H1 (cell line): Measurements from ENCODE around the gene COL25A1. TPM values are rescaled to one million over a fixed set of nuclear protein-coding genes. Genes with fewer than 3 reads are reported as not detected.

ENCODE experiments used
- CTCF ChIA-PET: fragments of 300-600 bp; sonication (Branson Sonifier 250); formaldehyde crosslinking; loops from one replicate; lab custom pipeline; 2021; ENCODE audit not compliant: partially characterized antibody; lab: Charles Lee
- POLR2A ChIA-PET: fragments of 300-600 bp; sonication (Branson Sonifier 250); formaldehyde crosslinking; loops from one replicate; lab custom pipeline; 2021; ENCODE audit warnings: inconsistent platforms; ENCODE audit not compliant: partially characterized antibody; lab: Charles Lee
- DNase-seq, 2 experiments: peaks; one replicate each; pipeline versions ENCODE4 v3.0.0 to v3.0.0-alpha.2; 2010 to 2022; ENCODE audit warnings: low spot score in 2 of 2, low read depth in 1 of 2, mixed read lengths in 1 of 2
- FAIRE-seq: peaks from 2 replicates; lab custom pipeline; 2011; peaks lifted over from hg19 to GRCh38; lab: Jason Lieb, UNC
- H2AFZ ChIP-seq: 2 replicates; pipeline ENCODE4 v1.8.1; 2012; ENCODE audit warnings: low read length, inconsistent platforms
- H2AK5ac ChIP-seq: 2 replicates; pipeline ENCODE4 v1.6.1; 2013; ENCODE audit warnings: low read depth, low read length
- H2BK120ac ChIP-seq: replicated peaks from 2 replicates; pipeline ENCODE3; 2013; ENCODE audit warnings: low read depth, low read length, inconsistent platforms
- H2BK12ac ChIP-seq: 2 replicates; pipeline ENCODE4 v1.6.1; 2013; ENCODE audit warnings: low read depth, low read length
- H2BK15ac ChIP-seq: 2 replicates; pipeline ENCODE4 v1.6.1; 2013; ENCODE audit warnings: low read length
- H2BK20ac ChIP-seq: 2 replicates; pipeline ENCODE4 v1.6.1; 2013; ENCODE audit warnings: low read length
- H2BK5ac ChIP-seq: 2 replicates; pipeline ENCODE4 v1.6.1; 2013; ENCODE audit warnings: low read depth, low read length
- H3K14ac ChIP-seq: 2 replicates; pipeline ENCODE4 v1.6.1; 2013; ENCODE audit warnings: inconsistent platforms; ENCODE audit not compliant: insufficient read length
- H3K18ac ChIP-seq: 2 replicates; pipeline ENCODE4 v1.6.1; 2013; ENCODE audit warnings: low read length; ENCODE audit errors: extremely low read depth
- H3K23ac ChIP-seq: 2 replicates; pipeline ENCODE4 v1.6.1; 2013; ENCODE audit warnings: inconsistent platforms; ENCODE audit not compliant: insufficient read length
- H3K23me2 ChIP-seq: 2 replicates; pipeline ENCODE4 v1.6.1; 2013; ENCODE audit warnings: low read depth, low read length
- H3K27ac ChIP-seq: 2 replicates; pipeline ENCODE4 v1.6.1; 2011; ENCODE audit warnings: low read depth, low read length, inconsistent platforms
- H3K27me3 ChIP-seq, 4 experiments: replicated peaks in 1 of 4; 1 replicate in 1 of 4; 2 replicates in 3 of 4; pipeline versions ENCODE4 v1.6.1 to v1.8.1; 2011 to 2013; ENCODE audit warnings: low read length in 3 of 4, mild to moderate bottlenecking in 3 of 4, inconsistent platforms in 2 of 4, mixed read lengths in 2 of 4, moderate library complexity in 1 of 4; ENCODE audit not compliant: control insufficient read depth in 3 of 4, insufficient read depth in 3 of 4; ENCODE audit errors: extremely low read depth in 1 of 4
- H3K36me3 ChIP-seq, 4 experiments: 2 replicates each; pipeline versions ENCODE4 v1.6.1 to v1.8.1; 2011 to 2013; ENCODE audit warnings: mild to moderate bottlenecking in 4 of 4, low read length in 3 of 4, moderate library complexity in 2 of 4, control low read depth in 1 of 4, inconsistent platforms in 1 of 4; ENCODE audit not compliant: insufficient read depth in 4 of 4, control insufficient read depth in 2 of 4
- H3K4ac ChIP-seq: replicated peaks from 2 replicates; pipeline ENCODE3; 2013; ENCODE audit warnings: low read length, low read depth, mixed read lengths, inconsistent platforms; ENCODE audit not compliant: insufficient read length
- H3K4me1 ChIP-seq, 4 experiments: replicated peaks in 1 of 4; 1 replicate in 1 of 4; 2 replicates in 3 of 4; pipeline versions ENCODE4 v1.6.1 to v1.8.1; 2011 to 2013; ENCODE audit warnings: low read length in 3 of 4, inconsistent platforms in 2 of 4, mixed read lengths in 1 of 4; ENCODE audit not compliant: insufficient read depth in 4 of 4, control insufficient read depth in 3 of 4
- H3K4me2 ChIP-seq, 2 experiments: 2 replicates each; pipeline versions ENCODE4 v1.6.1 to v1.8.1; 2011 to 2013; ENCODE audit warnings: low read depth in 2 of 2, low read length in 2 of 2, control low read depth in 1 of 2, inconsistent platforms in 1 of 2, mild to moderate bottlenecking in 1 of 2; ENCODE audit not compliant: insufficient read depth in 1 of 2
- H3K4me3 ChIP-seq, 4 experiments: fragments of 200-600, 300-600 bp in 1 of 4; sonication (generic), shearing (Covaris generic), sonication (Bioruptor Twin) in 1 of 4; 2 replicates each; pipeline versions ENCODE4 v1.5.1 to v1.8.1; 2011 to 2016; ENCODE audit warnings: low read length in 4 of 4, low read depth in 3 of 4, control low read depth in 2 of 4, inconsistent platforms in 2 of 4, mild to moderate bottlenecking in 2 of 4, mixed read lengths in 1 of 4, moderate library complexity in 1 of 4; ENCODE audit not compliant: insufficient read depth in 2 of 4; ENCODE audit errors: extremely low read depth in 1 of 4
- H3K56ac ChIP-seq: replicated peaks from 2 replicates; pipeline ENCODE3; 2013; ENCODE audit warnings: low read depth, mild to moderate bottlenecking, mixed read lengths, low read length, inconsistent platforms; ENCODE audit not compliant: insufficient read length
- H3K79me1 ChIP-seq: 2 replicates; pipeline ENCODE4 v1.6.1; 2013; ENCODE audit warnings: low read depth, low read length, control low read depth
- H3K79me2 ChIP-seq, 2 experiments: 2 replicates each; pipeline versions ENCODE4 v1.6.1 to v1.8.1; 2012 to 2013; ENCODE audit warnings: low read length in 2 of 2, mild to moderate bottlenecking in 2 of 2, inconsistent platforms in 1 of 2; ENCODE audit not compliant: insufficient read depth in 2 of 2, control insufficient read depth in 1 of 2
- H3K9ac ChIP-seq, 4 experiments: replicated peaks in 1 of 4; 1 replicate in 1 of 4; 2 replicates in 3 of 4; pipeline versions ENCODE4 v1.6.1 to v1.8.1; 2011 to 2013; ENCODE audit warnings: low read depth in 3 of 4, low read length in 3 of 4, control low read depth in 2 of 4, mild to moderate bottlenecking in 2 of 4, moderate library complexity in 2 of 4, inconsistent platforms in 1 of 4; ENCODE audit errors: extremely low read depth in 1 of 4
- H3K9me3 ChIP-seq, 2 experiments: 2 replicates each; pipeline versions ENCODE4 v1.6.1 to v1.8.1; 2012 to 2013; ENCODE audit warnings: mild to moderate bottlenecking in 2 of 2, moderate library complexity in 2 of 2, control low read depth in 1 of 2, inconsistent platforms in 1 of 2, low read depth in 1 of 2, low read length in 1 of 2, mixed read lengths in 1 of 2; ENCODE audit not compliant: insufficient read depth in 2 of 2
- H4K20me1 ChIP-seq, 2 experiments: replicated peaks in 1 of 2; 2 replicates each; pipeline versions ENCODE3 to v1.8.1; 2011 to 2013; ENCODE audit warnings: inconsistent platforms in 2 of 2, low read length in 2 of 2, mild to moderate bottlenecking in 1 of 2; ENCODE audit not compliant: insufficient read depth in 2 of 2, control insufficient read depth in 1 of 2
- H4K5ac ChIP-seq: 2 replicates; pipeline ENCODE4 v1.6.1; 2013; ENCODE audit warnings: low read length, low read depth, mixed read lengths, inconsistent platforms; ENCODE audit not compliant: insufficient read length
- H4K8ac ChIP-seq: 2 replicates; pipeline ENCODE4 v1.8.0; 2013; ENCODE audit warnings: mild to moderate bottlenecking, moderate library complexity, low read length, inconsistent platforms; ENCODE audit not compliant: insufficient read depth; ENCODE audit errors: extremely low read depth
- H4K91ac ChIP-seq: replicated peaks from 2 replicates; pipeline ENCODE3; 2013; ENCODE audit warnings: low read length, mixed read lengths, inconsistent platforms; ENCODE audit not compliant: insufficient read length
- WGBS, 2 experiments: shearing (Covaris generic) in 1 of 2; methylation state at CpG; one replicate each; pipeline versions ENCODE4 v1.1.6 to v1.1.7; 2013 to 2015; ENCODE audit warnings: low lambda C conversion rate in 2 of 2, mixed read lengths in 2 of 2, inconsistent platforms in 1 of 2, low coverage in 1 of 2, missing lambda C conversion rate in 1 of 2; ENCODE audit not compliant: insufficient replicate concordance in 2 of 2, insufficient coverage in 1 of 2, insufficient read length in 1 of 2; ENCODE audit errors: extremely low coverage in 1 of 2, missing lambda C conversion rate in 1 of 2; 5-methylcytosine and 5-hydroxymethylcytosine counted together
- polyA plus RNA-seq, 7 experiments: library from polyadenylated mRNA; depleted of rRNA in 3 of 7; stranded (reverse) in 5 of 7; unstranded in 2 of 7; fragments of >200 nt in 5 of 7; fragments of 200-250 nt in 2 of 7; gene quantifications; 1 replicate in 5 of 7; 2 replicates in 1 of 7; 4 replicates in 1 of 7; pipeline versions ENCODE4 v1.2.1 to v1.2.3, GENCODE V29; 2011 to 2013; ENCODE audit warnings: missing spikeins in 2 of 7, mixed read lengths in 2 of 7
- total RNA-seq: library from RNA; stranded (reverse); fragmentation: NEBNext Ultra II Directional; extraction: Animal tissue kit (Norgen Biotek cat#: 25700); gene quantifications from 2 replicates; pipeline ENCODE4 v1.2.1, GENCODE V29; 2021

The COL25A1 gene
- total and polyA plus RNA-seq, 2 of the 8 experiments (the other 6 are each of a cell fraction or from before 2014, with no cell fraction given): 1.1 to 8.3 TPM

DNA sequence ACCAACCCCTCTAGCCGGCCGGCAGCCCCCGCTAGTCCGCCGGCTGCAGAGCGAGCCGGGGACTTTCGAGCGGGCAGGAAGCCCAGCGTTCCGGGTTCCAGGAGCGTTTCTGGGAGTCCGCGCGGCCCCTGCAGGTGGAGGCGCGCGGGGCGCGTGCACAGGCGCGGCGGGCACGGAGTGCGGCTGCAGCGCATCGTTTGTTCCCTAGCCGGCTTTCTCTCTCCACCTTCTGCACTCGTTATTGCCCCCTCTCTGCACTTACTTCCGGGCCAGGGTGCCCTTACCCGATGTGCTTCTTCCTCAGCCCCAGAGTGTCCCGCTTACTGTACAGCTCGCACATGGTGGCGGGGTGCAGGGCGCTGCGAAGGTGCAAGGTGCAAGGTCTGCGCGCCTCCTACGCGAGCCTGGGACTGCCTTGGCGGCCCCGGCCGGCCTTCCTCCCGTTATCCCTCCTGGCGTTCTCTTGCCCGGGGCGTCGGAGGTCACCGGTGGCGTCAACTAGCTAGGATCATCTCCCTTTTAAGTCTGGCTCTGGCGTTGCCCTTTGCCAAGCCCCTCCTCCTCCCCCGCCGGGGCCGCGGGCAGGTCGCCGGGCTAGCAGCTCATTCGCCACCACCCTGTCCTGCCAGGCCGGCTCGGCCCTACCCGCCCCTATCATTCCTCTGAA, 539.8 kb downstream of the COL25A1 start, which contains the start of gene ETNPPL:
Gene ETNPPL (minus strand): TSS at position 495 of the 667 bp plus-strand sequence. CDS start 155 bp downstream, at position 340.
- peaks cover 0 to 4% (median 0%) of the 10 kb centered on the region in 4 experiments; a peak in 2 of 7 replicates for H3K4me1 ChIP-seq
- H2AFZ ChIP-seq: peak within 1 kb of the TSS; percentile 93
- H2BK20ac ChIP-seq: no peak within 1 kb of the TSS
- H2BK5ac ChIP-seq: no peak within 1 kb of the TSS; the same call in 1 of the 2 replicates
- no peak within 1 kb of the TSS for H3K4ac ChIP-seq
- no peak within 1 kb of the TSS for H3K27ac ChIP-seq
- H3K36me3 ChIP-seq: no peaks in the 10 kb centered on the region
- no peaks in the 10 kb centered on the region for H3K9me3 ChIP-seq
- no peak within 1 kb of the TSS for H2BK15ac ChIP-seq
- ChIA-PET CTCF (interaction anchor here (0.7 to 3.1 kb wide), 6 partner anchors 11 to 469 kb away, joined by 3 to 14 read pairs (median 3); no protein-coding TSS in a partner anchor), POLR2A (interaction anchor here (0.6 to 1.5 kb wide), 5 partner anchors 12 to 540 kb away, joined by 3 to 7 read pairs (median 3); partner anchors contain the start of genes OSTC and RPL34)
- 2% methylated on average over 58 of the region's 61 CpGs; no CpG with 5 or more reads in 1 of the 2 experiments for WGBS, 2 experiments
- peak within 1 kb of the TSS; percentile 73 to 83 for H3K4me2 ChIP-seq
- H4K5ac ChIP-seq: peak within 1 kb of the TSS; percentile 24
- H3K9ac ChIP-seq: peak within 1 kb of the TSS in 2 of 4 experiments; percentile 39 to 61; a peak in 4 of 7 replicates
- H4K20me1 ChIP-seq: no peaks in the 10 kb centered on the region
- peak within 1 kb of the TSS; percentile 71; the same call in 1 of the 2 replicates for H2BK12ac ChIP-seq
- H3K79me1 ChIP-seq: no peaks in the 10 kb centered on the region
- H3K14ac ChIP-seq: no peak within 1 kb of the TSS
- peak; percentile 52 for FAIRE-seq
- peak within 1 kb of the TSS; percentile 20 for H4K8ac ChIP-seq
- H3K56ac ChIP-seq: no peak within 1 kb of the TSS
- DNase-seq: peak; percentile 29 to 85
- H3K18ac ChIP-seq: no peak within 1 kb of the TSS
- H2BK120ac ChIP-seq: no peak within 1 kb of the TSS
- no peak within 1 kb of the TSS for H2AK5ac ChIP-seq
- peaks cover 0 to 6% (median 3%) of the 10 kb centered on the region in 4 experiments; a peak in 5 of 7 replicates for H3K27me3 ChIP-seq
- no peak within 1 kb of the TSS for H4K91ac ChIP-seq
- H3K4me3 ChIP-seq: peak within 1 kb of the TSS; percentile 65 to 85 (median 72)
- H3K23ac ChIP-seq: no peak within 1 kb of the TSS
- H3K79me2 ChIP-seq: no peaks in the 10 kb centered on the region
- H3K23me2 ChIP-seq: peaks cover 10% of the 10 kb centered on the region
